Activated CD4-positive, CD25-positive, alpha-beta regulatory T cell treated with anti-CD3 and anti-CD28 coated beads, Interleukin-2, amount 50 U/mL, for 72 hours (primary cell): ENCODE results near the gene CNPY4.
A peak's percentile ranks its signal among the peaks of the same experiment; 100 is the strongest.

Experiments
- DNase-seq: peaks from one replicate; pipeline ENCODE4 v3.0.0; 2021

The CNPY4 gene

DNA sequence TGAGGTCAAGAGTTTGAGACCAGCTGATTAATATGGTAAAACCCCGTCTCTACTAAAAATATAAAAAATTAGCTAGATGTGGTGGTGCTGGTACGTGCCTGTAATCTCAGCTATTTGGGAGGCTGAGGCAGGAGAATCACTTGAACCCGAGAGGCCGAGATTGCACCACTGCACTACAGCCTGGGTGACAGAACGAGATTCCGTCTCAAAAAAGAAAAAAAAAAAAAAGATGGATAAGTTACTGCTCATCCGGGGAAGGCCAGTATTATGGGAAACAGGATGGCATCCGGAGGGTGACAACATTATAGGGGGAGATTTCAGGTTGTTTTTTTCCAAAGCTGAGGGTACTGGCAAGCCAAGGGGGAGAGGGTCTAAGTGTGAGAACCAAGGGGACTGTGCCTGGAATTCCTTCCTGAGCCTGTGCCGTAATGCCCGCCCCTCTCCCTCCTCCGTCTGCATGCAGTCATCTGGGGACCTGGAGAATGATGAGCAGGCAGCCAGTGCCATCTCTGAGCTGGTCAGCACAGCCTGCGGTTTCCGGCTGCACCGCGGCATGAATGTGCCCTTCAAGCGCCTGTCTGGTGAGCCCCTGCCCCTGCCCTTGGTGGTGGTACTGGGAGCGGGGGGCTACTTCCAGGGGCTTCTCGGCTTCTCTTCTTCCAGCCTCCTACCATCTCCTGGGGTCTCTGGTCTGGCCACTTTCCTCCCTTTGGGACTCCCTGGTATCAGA is 33.7 kb downstream of the CNPY4 start:
- DNase-seq: no peak

DNA sequence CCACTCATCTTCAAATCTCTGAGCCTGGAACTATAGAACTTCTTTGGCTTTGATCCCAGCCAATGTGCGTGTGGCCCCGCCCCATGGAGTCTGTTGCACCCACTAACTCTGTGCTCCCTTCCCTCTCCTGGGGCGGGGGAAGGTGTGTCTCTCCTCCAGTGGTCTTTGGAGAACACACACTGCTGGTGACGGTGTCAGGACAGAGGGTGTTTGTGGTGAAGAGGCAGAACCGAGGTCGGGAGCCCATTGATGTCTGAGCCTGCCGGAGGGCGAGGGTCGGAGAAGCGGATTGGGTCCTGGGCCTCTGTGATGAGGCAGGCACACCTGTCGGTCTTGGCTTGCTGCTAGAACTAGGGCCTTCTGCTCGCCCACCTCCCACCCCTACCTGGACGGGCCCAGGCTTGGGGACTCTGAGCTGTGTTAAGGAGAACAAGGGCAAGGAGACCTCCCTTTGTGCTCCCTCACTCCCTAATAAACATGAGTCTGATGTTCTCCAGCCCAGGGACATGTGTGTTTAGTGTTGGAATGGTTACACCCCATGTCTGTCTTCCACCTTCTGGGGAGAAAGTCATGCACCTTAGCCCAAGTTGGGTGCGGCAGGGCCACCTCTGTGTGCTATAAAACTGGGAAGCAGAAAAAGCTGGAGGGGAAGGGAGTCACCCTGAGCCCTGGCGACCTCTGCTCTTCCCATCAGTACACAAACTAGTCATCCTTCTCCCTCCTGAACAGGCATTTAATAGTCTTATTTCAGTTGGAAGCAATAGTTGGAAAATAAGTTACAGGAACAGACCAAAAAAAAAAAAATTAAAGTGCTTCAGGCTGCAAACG is 34.5 kb downstream of the CNPY4 start:
- no peak for DNase-seq

DNA sequence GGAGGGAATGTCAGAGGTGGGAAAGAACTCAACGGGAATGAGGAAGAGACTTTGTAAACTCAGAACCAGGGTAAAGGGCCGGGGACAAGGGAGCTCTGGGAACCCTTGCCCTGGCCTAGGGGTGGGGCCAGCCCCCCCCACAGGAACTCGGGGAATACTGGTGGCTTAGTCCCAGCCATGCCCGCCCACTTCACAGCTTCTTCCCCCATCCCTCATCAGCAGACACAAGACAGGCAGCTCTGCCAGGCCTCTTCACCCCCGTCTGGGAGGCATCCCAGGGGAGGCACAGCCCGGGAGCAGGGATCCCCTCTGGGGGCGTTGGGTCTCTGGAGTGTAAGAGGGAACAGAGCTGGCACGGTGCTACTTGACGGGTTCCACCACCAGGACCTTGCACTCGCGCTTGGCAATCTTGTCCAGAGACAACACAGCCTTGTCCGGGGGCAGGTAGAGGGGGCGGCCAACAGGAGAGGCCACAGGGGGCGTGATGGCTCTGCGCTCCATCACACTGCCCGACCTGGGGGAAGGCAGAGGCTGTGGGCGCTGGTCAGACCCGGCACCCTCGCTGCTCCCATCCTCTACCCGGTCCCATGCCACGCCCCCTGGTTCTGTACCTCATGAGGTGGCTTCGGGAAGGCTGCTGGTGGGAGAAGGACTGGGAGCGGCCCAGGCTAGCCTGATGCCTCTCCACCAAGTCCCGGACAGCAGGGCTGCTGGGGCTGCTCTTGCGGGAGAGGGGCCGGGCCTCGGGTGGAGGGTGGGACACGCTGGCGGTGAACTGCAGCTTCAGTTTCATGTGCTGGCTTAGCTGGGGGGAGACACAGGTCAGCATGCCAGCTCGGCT is 35.4 kb downstream of the CNPY4 start:
- DNase-seq: no peak

DNA sequence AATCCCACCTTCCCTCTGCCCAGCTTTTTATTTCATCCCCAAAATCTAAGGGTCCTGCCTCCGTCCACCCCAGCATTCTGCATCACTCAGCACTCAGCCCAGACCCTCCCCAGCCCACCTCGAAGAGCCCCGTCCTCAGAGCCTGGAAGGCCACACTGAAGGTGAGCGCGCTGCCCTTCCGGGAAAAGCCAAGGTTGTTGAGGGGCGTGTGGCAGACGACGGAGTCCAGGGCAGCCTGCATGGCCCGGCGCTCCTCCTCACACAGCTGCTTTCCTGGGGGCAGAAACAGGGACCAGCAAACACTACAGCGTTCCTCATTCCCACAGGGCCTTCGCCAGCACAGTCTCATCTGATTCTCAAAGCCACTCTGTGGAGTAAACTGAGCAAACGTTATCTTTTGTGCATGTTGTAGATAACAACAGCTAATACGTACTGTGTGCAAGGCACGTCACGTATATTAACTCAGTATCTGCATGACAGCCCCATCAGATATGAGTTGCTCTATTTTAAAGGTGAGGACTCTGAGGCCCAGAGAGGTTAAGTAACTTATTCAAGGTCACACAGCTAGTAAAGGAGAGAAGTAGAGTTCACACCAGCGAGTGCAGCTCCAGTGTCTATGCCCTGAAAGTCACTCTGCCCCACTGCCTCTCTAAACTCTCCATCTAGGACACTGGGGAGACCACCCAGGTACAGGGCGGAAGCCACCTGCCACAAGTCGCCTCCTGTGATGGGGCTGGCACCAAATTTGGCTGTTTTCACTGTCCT is 36.3 kb downstream of the CNPY4 start:
- DNase-seq: no peak

DNA sequence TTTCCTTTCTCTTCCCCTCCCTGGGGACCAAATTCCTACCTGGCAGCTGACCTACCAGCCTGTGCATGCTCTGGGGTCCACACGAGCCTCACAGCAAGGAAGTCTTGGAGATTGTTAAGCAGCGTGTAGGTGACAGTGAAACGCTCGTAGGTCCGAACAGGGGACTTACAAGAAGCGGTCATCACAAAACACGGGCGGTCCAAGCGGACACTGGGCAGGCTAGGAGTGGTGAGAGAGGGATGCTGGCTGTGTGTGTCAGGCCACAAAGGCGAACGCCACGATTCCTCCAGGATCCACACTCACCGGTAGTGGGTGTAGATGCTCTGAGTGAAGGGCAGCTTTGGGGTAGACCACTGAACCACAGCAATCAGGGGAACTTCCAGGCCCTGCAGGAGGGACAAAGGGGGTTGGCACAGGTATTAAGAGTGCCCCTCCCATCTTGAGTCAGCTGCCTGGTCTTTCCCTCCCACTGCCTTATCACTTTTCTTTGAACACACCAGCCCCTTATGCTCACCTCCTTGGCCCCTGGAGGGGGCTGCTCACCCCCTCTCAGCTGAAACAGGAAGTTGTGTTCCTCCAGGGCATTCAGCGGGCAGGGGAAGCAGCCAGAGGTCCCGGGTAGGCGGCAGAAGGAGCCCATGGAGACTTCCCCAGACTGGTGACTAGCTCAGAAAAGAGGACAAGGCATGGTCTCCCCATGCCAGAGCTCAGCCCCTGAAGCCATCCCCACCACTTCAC is 37.1 kb downstream of the CNPY4 start:
- no peak for DNase-seq

DNA sequence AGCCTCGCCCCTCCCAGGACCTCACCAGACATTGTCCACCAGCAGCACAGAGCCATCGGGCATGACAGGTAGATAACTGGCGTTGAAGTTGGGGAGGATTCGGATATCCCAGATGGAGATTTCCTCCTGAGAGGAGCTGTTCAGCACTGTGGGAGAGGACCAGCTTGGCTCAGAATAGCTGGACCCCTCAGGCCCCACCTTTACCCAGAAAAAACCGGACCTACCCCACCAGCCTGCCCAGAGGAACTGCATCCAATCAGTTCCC is 37.6 kb downstream of the CNPY4 start:
- no peak for DNase-seq

DNA sequence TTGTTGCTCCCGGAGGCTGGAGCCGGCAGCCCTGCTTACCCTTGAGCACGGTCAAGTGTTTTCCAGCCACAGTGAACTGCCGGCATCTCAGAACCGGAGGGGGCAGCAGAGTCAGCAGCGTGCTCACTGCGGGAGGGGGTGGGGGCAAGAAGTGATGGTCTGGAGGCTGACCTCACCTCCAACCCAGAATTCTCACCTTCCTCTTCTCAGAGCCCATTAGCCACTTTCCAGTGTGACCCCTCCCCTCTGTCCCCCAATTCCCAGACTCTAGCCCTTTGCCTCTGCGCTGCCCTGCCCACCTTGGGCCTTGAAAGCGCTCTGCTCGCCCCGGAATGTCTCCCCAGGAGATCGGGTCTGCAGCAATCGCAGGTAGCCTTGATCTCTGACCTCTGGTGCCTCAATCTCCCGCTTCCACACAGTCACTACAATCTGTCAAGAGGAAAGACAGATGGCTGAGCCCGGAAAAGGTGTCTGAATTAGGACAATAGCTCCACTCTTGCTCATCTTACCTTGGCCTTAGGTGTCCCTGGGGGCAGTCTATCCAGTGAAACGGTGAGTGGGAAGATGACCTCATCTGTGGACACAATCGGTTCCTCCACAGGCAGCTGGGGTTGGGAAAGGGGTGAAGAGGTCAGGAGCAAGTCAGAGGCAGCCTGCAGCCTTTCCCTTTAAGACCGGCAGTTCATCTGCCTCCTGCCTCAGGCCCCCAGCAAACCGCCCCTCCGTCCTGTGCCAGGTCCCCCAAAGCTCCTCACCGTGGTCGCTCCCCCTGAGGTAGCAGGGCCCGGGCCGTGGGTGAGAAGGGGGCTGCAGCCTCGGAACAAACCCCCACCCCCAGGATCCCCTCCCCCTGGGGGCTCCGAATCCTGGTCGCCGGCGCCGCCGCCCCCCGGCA is 38.1 kb downstream of the CNPY4 start:
- DNase-seq: no peak

DNA sequence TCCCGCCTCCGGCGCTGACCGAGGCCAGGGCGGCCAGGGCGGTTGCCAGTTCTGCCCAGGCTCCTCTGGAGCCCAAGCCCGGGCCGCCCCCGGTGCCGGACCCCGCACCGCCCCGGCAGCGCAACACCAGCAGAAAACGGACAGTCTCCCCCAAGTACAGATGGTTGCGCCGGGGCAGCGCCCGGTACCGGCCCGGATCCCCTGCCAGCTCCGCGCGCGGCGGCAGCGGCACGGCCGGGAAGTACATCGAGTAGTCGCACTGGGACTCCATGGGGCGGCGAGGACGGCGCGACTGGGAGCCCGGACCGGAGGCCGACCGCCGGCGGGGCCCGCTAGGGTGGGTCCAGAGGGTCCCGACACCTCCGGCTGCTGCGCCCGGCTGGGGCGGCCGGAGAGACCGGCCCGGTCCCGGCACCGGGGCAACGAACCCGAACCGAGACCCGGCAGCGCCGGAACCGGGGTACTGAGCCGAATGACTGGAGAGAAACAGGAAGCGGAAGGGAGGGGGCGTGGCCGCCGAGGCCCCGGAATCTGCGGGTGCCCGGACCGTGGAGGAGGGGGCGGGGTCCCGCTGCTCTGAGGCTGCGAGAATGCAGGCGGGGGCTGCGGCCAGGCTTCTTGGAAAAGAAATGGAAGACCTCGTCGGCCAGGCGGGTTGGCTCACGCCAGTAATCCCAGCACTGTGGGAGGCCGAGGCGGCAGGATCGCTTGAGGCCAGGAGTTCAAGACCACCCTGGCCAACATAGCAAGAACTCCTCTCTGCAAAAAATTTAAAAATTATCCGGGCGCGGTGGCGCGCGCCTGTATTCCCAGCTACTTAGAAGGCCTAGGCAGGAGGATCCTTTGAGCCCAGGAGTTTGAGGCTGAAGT is 39.0 kb downstream of the CNPY4 start, which contains the start of gene TRAPPC14:
TSS of gene TRAPPC14 (minus strand) at position 495 of the 870 bp plus-strand sequence. CDS start at position 271, 224 bp downstream.
- peak; percentile 94 for DNase-seq

DNA sequence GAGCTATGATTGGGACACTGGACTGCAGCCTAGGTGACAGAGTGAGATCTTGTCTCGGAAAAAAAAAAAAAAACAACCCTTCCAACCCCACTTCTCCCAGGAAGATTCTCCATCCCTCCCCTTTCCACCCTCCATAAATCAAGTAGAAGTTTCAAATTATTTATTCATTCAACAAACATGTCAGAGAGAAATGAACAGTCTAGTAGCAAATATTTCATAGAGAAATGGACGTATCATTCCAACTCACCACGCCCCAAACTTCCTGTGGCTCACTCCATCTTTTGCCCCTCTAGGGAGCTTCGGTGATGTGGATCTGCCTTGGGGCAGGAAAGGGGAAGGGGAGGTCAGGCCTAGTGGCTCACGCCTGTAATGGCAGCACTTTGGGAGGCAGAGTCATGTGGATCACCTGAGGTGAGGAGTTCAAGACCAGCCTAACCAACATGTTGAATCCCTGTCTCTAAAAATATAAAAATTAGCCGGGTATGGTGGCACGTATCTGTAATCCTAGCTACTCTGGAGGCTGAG is 39.7 kb downstream of the CNPY4 start:
- DNase-seq: no peak

DNA sequence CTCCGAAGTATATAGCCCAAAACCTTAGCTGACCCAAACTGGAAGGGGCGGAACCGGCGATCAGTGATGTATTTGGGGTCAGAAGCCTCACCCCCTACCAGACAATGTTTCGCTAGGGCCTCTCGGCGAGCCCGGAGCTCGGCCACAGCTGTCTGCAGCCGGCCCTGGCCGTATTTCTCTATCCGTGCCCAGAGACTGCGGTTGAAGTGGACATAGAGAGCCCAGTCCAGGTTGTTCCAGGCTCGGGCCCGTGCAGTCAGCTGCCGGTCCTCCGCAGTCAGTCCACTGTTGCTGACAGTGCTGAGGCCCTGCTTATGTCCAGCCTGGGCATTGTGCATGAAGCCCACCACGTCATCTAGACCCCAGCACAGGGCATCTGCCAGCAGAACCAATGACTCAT is 40.6 kb downstream of the CNPY4 start:
- DNase-seq: no peak

DNA sequence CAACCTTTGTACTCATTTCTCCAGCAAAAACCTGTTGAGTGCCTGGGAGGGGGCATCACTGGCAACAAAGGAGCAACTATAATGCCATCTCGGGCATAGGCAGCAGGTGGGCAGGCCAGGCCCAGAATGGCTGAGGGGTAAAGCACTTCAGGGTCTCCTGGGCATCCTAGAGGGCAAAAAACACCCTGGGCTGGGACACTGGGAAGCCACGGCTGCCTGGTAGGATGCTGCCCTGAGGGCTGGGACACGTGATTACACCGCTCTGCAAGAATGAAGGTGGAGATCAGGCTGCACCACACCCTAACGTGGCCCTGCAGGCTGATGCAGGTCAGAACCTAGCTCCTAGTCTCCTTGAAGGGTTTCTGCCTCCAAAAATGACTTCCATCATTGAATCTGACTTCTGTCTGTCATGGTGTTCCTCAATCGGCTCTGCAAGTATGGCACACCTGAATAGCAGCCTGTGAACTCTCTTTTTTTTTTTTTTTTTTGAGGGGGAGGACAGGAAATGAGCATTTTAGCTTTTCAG is 43.6 kb downstream of the CNPY4 start:
- no peak for DNase-seq

DNA sequence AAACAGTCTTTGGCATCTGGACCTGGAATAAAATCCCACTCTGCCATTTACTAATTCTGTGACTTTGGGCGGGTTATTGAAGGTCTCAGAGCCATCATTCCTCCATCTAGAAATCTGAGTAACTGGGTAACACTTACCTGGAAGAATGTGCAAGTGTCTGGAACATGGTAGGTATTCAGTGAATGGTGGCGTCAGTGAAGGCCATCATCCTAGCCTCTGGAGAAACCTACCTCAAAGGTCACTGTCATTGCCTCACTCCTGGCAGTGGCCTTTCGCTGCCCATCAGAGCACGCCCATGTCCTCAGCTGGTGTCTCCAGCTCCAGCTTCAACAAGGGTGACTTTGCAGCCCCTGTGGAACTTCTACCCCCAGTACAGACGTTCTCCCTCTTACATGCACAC is 44.4 kb downstream of the CNPY4 start:
- DNase-seq: no peak

DNA sequence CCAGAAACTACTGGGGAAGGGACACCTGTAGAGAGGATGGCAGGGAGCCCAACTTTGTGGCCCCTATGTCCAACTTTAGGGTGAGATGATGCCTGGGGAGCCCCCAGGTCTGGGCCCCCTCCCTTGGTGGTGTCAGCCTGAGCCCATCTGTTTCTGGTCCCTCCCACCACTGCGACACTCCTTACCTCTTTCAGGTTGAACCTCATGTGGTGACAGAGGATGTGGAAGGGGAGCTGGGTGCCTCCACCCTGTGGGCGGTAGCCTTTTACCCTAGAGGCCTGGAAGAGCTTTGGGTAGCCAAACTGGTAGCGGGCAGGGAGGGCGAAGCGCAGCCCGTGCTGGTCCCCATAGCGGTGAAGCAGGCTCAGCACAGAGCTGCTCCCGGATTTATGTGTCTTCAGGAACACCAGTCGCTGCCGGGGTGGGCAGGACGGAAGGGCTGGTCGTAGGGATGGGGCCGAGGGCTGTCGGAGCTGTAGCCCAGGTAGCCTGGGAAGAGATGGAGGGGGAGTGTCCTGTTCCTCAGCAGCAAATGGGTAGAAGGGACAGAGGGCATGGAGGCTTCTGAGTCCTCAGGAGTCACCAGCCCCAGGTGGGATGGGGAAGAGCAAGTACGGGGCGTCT is 47.0 kb downstream of the CNPY4 start:
- no peak for DNase-seq

DNA sequence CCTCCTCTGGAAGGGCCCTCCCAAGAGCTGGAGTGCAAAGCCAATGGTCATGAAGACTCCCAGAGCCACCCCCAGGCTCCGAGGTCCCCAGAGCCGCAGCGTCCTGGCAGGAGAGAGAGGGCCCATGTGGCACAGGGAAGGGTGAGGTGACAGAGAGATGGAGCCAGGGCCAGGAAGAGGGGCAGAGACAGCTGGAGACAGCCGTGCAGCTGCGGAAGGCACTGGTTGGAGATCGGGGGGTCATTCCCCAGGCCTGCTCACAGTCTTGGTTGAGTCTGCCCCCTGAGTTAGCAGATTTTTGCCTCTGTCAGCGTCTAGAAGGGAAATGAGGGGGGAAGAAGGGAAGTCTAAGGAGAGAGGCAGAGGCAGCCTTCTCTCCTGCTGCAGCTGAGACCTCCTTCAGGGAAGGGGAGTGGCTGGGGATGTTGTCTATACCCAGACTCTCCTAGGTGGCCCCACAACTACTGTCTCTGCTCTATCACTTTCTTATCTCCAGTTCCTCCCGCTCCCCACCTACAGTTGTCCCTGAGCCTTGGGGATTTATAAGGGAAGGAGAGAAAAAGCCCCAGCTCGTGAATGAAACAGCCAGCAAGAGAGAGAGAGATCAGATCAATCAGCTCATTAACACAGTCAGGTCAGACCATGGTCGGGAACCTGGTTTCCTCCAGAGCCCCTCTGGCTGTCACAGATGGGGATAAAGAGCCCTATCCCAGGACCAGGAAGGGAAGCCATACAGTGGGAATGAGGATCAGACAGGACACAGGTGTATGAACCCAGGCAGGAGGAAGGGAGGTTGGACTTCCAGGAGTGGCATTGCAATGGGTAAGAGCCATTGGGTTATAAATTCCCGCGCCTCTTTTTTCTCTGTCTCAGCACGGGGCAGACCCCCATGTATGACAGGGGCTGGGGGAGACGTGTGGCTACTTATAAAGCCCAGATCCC is 47.8 kb downstream of the CNPY4 start:
- no peak for DNase-seq

DNA sequence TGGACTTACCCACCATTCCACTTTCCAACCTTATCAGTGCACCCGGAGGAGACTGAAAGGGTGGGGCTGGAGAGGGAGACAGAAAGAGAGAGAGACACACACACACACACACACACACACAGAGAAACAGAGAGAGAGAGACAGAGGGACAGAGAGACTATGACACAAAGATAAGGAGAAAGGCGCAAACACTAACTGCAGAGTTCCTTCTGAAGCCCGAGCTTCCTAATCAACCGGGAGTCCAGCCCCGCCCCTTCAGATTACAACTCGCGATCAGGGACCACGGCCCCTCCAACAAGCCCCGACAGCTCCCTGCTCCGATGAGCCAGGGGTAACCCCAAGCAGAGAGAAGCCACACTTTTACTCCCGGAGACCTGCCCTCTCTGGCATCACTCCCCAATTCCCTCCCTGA is 48.5 kb downstream of the CNPY4 start:
- no peak for DNase-seq

DNA sequence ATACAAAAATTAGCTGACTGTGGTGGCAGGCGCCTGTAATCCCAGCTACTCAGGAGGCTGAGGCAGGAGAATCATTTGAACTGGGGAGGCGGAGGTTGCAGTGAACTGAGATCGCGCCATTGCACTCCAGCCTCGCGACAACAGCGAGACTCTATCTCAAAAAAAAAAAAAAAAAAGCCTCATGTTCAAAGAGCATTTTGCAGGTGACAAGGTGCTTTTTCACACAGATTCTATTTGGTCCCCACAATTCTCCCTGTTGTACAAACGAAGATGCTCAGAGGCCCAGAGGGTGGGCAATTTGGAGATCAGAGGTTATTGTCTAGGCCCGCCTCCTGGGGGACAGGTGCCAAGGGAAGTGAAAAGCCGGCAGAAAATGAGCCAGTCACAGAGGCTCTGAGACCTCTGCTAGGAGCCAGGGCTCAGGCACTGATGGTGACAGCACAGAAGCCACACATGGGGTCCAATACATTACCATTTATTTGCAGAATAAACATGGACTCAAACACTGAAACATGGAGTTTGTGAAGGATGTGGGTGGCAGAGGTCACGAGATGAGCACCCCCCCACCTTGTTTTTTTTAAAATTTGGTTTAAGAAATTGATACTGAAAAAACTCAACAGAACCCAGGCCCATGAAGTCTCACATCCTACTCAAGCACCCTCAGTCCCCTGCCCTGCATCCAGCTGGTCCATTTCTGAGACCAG is 49.9 kb downstream of the CNPY4 start:
- DNase-seq: no peak
